GM18526 (cell line): ENCODE results near the gene MAD1L1.

Experiments used
- POLR2A ChIP-seq: IDR thresholded peaks from 3 replicates; pipeline ENCODE4 v1.6.1; 2011; ENCODE audit not compliant: insufficient read length; ENCODE audit errors: extremely low read depth

MAD1L1 gene

GRCh38 chr7:2218444-2218785 is 14.3 kb downstream of the MAD1L1 start:
- no peak for TF ChIP-seq POLR2A

- no peak for TF ChIP-seq POLR2A
These were observed 14.9 kb downstream of the MAD1L1 start for GRCh38 chr7:2217716-2218443.

- TF ChIP-seq POLR2A = no peak
These were observed 15.5 kb downstream of the MAD1L1 start for GRCh38 chr7:2217206-2217605.

- no peak for TF ChIP-seq POLR2A
These were observed 16.9 kb downstream of the MAD1L1 start for GRCh38 chr7:2215851-2216250.

- TF ChIP-seq POLR2A = no peak
These were observed 18.1 kb downstream of the MAD1L1 start for GRCh38 chr7:2214636-2215035.

- TF ChIP-seq POLR2A = no peak
These were observed 19.1 kb downstream of the MAD1L1 start for GRCh38 chr7:2213551-2214215.

GRCh38 chr7:2212906-2213305 is 19.8 kb downstream of the MAD1L1 start:
- no peak for TF ChIP-seq POLR2A

- no peak for TF ChIP-seq POLR2A
These were observed 20.8 kb downstream of the MAD1L1 start for GRCh38 chr7:2211926-2212325.

GRCh38 chr7:2211259-2211880 is 21.4 kb downstream of the MAD1L1 start:
- no peak for TF ChIP-seq POLR2A

- no peak for TF ChIP-seq POLR2A
These were observed 22.0 kb downstream of the MAD1L1 start for GRCh38 chr7:2210551-2211258.

- TF ChIP-seq POLR2A = no peak
These were observed 22.8 kb downstream of the MAD1L1 start for GRCh38 chr7:2209961-2210323.

- TF ChIP-seq POLR2A = no peak
These were observed 23.4 kb downstream of the MAD1L1 start for GRCh38 chr7:2209146-2209960.

- TF ChIP-seq POLR2A = no peak
These were observed 24.0 kb downstream of the MAD1L1 start for GRCh38 chr7:2208712-2209111.

GRCh38 chr7:2205036-2205780 is 27.5 kb downstream of the MAD1L1 start:
- TF ChIP-seq POLR2A = no peak
